ENCODE results near the gene HNRNPC.
"Not testable (repeated sequence)": the region's sequence is repeated elsewhere in the genome, so short reads cannot be mapped to it uniquely, and the experiment has no call there.

HNRNPC gene

DNA sequence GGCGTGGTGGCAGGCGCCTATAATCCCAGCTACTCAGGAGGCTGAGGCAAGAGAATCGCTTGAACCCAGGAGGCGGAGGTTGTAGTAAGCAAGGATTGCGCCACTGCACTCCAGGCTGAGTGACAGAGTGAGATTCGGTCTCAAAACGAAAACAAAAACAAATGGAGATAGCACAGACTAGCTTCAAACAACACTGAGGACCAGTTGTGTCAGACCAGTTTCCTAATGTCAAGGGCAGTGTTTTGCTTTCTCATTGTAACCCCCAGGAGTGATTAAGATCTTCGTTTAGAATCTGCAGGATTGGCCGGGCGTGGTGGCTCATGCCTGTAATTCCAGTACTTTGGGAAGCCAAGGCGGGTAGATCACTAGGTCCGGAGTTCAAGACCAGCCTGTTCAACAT, 29.1 kb upstream of the HNRNPC start:
- H3K4me3 ChIP-seq (replicated peaks; ENCODE audit: low read depth, low read length), result no peak overlapping the region
- no peak for DNase-seq (ENCODE audit: extremely low read depth, low read depth)
- TF ChIP-seq, protein P1, sequence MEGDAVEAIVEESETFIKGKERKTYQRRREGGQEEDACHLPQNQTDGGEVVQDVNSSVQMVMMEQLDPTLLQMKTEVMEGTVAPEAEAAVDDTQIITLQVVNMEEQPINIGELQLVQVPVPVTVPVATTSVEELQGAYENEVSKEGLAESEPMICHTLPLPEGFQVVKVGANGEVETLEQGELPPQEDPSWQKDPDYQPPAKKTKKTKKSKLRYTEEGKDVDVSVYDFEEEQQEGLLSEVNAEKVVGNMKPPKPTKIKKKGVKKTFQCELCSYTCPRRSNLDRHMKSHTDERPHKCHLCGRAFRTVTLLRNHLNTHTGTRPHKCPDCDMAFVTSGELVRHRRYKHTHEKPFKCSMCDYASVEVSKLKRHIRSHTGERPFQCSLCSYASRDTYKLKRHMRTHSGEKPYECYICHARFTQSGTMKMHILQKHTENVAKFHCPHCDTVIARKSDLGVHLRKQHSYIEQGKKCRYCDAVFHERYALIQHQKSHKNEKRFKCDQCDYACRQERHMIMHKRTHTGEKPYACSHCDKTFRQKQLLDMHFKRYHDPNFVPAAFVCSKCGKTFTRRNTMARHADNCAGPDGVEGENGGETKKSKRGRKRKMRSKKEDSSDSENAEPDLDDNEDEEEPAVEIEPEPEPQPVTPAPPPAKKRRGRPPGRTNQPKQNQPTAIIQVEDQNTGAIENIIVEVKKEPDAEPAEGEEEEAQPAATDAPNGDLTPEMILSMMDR (IDR thresholded peaks at IDR 0.05; ENCODE audit: low read depth, low read length, missing control alignments), result no peak

DNA sequence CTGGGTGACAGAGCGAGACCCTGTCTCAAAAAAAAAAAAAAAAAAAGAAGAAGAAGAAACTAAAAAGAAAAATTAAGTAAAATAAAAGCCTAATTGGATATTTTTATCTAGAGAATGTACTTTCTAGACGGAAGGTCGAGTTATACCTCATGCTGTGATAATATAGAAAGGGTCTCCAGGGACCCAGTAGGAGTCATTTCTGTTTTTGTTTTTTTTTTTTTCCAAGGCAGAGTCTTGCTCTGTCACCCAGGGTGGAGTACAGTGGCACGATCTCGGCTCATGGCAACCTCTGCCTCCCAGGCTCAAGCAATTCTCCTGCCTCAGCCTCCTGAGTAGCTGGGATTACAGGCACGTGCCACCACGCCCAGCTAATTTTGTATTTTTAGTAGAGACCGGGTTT, 24.8 kb upstream of the HNRNPC start:
- H3K4me3 ChIP-seq (replicated peaks; ENCODE audit: low read depth, low read length); DNase-seq (ENCODE audit: extremely low read depth, low read depth): not testable (repeated sequence)

DNA sequence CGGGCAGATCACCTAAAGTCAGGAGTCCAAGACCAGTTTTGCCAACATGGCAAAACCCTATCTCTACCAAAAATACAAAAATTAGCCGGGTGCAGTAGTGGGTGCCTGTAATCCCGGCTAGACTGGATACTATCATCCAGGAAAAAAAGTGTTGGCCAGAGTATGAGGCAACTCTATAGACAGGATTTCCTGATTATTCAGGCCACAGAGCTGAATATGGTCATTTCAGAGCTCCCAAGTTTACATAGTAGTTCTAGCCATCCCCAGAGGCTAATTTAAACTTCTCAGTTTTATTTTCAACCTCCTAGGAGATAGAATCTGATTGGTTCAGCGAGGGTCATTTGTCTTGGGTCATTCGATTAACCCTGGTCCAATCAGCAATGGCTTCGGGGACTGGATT, 17.9 kb upstream of the HNRNPC start:
- TF ChIP-seq, protein P1 (IDR thresholded peaks at IDR 0.05; ENCODE audit: low read depth, low read length, missing control alignments), result no peak
- H3K4me3 ChIP-seq (replicated peaks; ENCODE audit: low read depth, low read length), result no peak overlapping the region
- DNase-seq (ENCODE audit: extremely low read depth, low read depth), result no peak

DNA sequence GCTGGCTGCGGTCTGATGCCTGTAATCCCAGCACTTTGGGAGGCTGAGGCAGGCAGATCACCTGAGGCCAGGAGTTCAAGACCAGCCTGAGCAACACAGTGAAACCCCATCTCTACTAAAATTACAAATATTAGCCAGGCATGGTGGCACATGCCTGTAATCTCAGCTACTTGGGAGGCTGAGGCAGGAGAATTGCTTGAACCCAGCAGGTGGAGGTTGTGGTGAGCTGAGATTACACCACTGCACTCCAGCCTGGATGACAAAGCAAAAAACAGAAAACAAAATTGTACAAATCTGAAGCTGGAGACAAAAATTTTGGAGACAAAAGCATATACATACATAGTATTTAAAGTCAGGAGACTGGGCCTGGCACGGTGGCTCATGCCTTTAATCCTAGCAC, 17.3 kb upstream of the HNRNPC start:
- not testable (repeated sequence) for H3K4me3 ChIP-seq (replicated peaks; ENCODE audit: low read depth, low read length); DNase-seq (ENCODE audit: extremely low read depth, low read depth)

DNA sequence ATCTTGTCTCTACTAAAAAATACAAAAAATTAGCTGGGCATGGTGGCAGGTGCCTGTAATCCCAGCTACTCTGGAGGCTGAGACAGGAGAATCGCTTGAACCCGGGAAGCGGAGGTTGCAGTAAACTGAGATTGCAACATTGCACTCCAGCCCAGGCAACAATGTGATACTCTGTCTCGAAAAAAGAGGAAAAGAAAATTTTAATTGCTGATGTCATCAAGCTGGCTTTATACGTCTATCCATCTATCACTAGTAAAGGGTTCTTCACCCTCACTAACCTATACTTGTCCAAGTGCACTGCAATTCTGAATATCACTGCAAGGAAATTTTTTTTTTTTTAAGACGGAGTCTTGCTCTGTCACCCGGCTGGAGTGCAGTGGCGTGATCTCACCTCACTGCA, 12.7 kb upstream of the HNRNPC start:
- not testable (repeated sequence) for H3K4me3 ChIP-seq (replicated peaks; ENCODE audit: low read depth, low read length); DNase-seq (ENCODE audit: extremely low read depth, low read depth)

DNA sequence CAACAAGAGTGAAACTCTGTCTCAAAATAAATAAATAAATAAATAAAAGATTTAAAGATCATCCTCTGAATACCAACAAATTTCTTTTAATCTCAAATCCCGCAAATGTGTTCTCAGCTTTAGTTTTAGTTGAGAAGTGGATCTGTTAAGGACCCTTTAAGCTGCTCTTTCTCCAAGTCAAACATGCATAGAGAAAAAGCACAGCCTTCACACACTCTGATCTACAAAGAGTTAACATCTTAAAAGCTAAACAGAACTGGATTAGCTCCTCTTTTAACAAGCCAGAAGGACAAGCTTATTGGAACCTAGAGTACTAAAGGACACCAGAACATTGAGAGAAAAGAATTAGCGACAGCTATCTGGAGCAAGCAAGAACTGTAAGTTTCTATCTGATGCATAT, 10.5 kb upstream of the HNRNPC start, which contains the start of gene RPGRIP1:
Gene RPGRIP1 (plus strand): TSS at position 301 of the 400 bp plus-strand sequence. CDS start 7,894 bp downstream, outside the sequence.
- no peak within 1 kb of the TSS for H3K4me3 ChIP-seq (replicated peaks; ENCODE audit: low read depth, low read length)
- no peak for DNase-seq (ENCODE audit: extremely low read depth, low read depth)
- TF ChIP-seq, protein P1 (IDR thresholded peaks at IDR 0.05; ENCODE audit: low read depth, low read length, missing control alignments), result no peak

DNA sequence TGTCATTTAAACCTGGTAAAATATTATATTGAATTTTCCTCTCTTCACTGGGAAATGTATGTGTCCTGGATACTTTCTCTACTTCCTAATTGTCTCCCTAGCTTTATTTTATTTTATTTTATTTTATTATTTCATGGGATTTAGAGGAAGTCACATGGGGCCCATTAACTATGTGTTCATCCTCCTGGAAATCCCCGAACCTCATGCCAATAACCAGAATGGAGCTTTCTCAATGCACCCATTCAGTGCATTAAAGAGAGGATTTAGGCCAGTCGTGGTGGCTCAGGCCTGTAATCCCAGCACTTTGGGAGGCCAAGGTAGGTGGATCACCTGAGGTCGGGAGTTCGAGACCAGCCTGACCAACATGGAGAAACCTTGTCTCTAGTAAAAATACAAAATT, 9.4 kb upstream of the HNRNPC start:
- no peak overlapping the region for H3K4me3 ChIP-seq (replicated peaks; ENCODE audit: low read depth, low read length)
- DNase-seq (ENCODE audit: extremely low read depth, low read depth), result no peak
- TF ChIP-seq, protein P1 (IDR thresholded peaks at IDR 0.05; ENCODE audit: low read depth, low read length, missing control alignments), result no peak

DNA sequence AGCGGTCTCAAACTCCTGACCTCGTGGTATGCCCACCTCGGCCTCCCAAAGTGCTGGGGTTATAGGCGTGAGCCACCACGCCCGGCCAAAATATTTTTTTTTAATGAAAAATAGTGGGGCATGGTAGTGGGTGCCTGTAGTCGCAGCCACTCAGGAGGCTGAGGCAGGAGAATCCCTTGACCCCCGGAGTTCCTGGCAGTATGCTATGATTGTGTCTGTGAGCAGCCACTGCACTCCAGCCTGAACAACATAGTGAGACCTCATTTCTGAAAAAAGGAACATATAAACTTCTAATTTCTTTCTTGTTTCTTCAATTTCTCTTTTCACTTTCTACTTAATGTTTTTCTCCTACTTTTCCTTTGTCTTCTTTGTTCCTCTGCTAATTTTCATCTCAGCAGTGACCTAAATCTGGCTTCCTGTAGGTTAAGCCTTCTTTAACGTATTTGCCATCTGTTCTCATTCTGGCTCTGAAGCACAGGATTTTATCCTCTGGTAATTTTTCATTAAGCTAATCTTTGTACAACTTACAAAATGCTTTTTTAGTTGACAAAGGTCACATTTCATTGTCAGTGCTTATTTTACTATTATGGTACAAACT, 6.1 kb upstream of the HNRNPC start:
- no peak for DNase-seq (ENCODE audit: extremely low read depth, low read depth)
- no peak overlapping the region for H3K4me3 ChIP-seq (replicated peaks; ENCODE audit: low read depth, low read length)
- TF ChIP-seq, protein P1 (IDR thresholded peaks at IDR 0.05; ENCODE audit: low read depth, low read length, missing control alignments), result no peak

DNA sequence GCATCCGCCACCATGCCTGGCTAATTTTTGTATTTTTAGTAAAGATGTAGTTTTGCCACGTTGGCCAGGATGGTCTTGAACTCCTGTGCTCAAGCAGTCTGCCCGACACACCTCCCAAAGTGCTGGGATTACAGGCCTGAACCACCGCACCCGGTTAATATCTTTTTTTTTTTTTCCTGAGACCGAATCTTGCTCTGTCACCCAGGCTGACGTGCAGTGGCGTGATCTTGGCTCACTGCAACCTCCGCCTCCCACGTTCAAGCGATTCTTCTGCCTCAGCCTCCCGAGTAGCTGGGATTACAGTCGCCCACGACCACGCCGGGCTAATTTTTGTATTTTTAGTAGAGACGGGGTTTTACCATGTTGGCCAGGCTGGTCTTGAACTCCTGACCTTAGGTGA, 3.4 kb upstream of the HNRNPC start:
- not testable (repeated sequence) for H3K4me3 ChIP-seq (replicated peaks; ENCODE audit: low read depth, low read length); DNase-seq (ENCODE audit: extremely low read depth, low read depth)
